ENCODE data around the gene GADD45GIP1. TPM values are rescaled to one million over a fixed set of nuclear protein-coding genes. Genes with fewer than 3 reads are reported as not detected.

GADD45GIP1 gene
- total RNA-seq, 1 experiment from 2014 or later, result 29.1 TPM

DNA sequence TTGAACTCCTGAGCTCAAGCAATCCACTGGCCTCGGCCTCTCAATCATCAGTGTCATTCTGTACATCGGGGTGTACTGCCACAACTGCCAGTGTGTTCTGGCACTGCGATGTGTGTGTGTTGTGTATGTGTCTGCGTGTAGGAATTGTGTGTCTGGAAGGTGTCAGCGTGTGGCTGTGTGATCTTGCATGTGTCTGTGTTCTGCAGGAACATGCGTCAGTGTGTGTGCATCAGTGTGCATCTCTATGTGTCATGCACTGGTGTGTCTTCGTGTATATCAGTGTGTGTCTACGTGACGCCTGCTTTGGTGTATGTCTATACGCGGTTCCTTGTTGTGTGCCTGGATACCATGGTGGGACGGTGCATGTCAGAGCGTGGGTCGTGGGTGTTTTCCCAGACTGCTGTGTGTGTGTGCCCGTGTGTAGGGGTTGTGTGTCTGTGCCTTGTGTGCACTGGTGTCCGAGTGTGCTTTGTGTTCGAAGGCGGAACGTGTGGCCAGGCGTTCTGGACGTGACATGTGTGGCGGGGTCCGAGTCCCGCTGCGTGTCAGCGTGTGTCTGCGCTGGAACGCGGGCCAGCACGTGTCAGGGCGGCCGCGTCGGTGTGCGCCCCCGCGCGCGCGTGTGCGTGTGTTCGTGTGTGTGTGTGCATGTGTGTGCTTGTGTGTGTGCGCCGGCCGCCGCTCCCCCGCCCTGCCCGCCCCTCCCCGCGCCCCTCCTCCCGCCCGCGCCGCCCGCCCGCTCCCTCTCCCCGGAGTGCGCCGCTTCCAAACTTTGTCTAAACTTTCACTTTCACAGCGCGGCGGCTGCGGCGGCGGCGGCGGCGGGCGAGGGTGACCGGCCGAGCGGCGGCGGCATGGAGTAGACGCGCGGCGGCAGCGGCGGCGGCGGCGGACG is 37.9 kb upstream of the GADD45GIP1 start, which contains the start of gene NFIX:
NFIX (plus strand) TSS at position 775 of the 895 bp plus-strand sequence. CDS start 363 bp downstream, outside the sequence.
- Histone ChIP-seq H3K36me3 (ENCODE audit: low read depth) (no peaks in the 10 kb centered on the region), H3K4me1 (replicated peaks; ENCODE audit: insufficient read depth) (peaks cover 5% of the 10 kb centered on the region; the same call in 1 of the 2 replicates), H3K27me3 (ENCODE audit: insufficient read depth, low read depth) (peaks cover 27% of the 10 kb centered on the region), H3K4me3 (peak within 1 kb of the TSS; percentile 59), H3K9me2 (ENCODE audit: insufficient read depth) (no peaks in the 10 kb centered on the region), H3K4me2 (peak within 1 kb of the TSS; percentile 80), H3K27ac (no peak within 1 kb of the TSS), H3F3A (ENCODE audit: insufficient read depth, low read depth) (peaks cover 27% of the 10 kb centered on the region; the same call in 1 of the 2 replicates), H3K9me3 (ENCODE audit: insufficient read depth, low read depth) (no peaks in the 10 kb centered on the region), H4K20me1 (ENCODE audit: insufficient read depth) (no peaks in the 10 kb centered on the region), H3K79me2 (ENCODE audit: low read depth) (no peaks in the 10 kb centered on the region), H2AFZ (peak within 1 kb of the TSS; percentile 70)
- TF ChIP-seq EZH2 (IDR thresholded peaks at IDR 0.05; ENCODE audit: low read depth), result no peak
- TF ChIP-seq, protein P1, sequence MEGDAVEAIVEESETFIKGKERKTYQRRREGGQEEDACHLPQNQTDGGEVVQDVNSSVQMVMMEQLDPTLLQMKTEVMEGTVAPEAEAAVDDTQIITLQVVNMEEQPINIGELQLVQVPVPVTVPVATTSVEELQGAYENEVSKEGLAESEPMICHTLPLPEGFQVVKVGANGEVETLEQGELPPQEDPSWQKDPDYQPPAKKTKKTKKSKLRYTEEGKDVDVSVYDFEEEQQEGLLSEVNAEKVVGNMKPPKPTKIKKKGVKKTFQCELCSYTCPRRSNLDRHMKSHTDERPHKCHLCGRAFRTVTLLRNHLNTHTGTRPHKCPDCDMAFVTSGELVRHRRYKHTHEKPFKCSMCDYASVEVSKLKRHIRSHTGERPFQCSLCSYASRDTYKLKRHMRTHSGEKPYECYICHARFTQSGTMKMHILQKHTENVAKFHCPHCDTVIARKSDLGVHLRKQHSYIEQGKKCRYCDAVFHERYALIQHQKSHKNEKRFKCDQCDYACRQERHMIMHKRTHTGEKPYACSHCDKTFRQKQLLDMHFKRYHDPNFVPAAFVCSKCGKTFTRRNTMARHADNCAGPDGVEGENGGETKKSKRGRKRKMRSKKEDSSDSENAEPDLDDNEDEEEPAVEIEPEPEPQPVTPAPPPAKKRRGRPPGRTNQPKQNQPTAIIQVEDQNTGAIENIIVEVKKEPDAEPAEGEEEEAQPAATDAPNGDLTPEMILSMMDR (conservative IDR thresholded peaks at IDR 0.05), result no peak
- ChIA-PET CTCF (no interaction called here), POLR2A (ENCODE audit: unreplicated experiment) (no interaction called here)
- DNase-seq, result peak in 1 of 2 experiments; percentile 54
- no TSS peak for BruUV-seq (replicated peaks)
- intact Hi-C loops (cut with micrococcal nuclease; ENCODE audit: unreplicated experiment), result no loop called here

DNA sequence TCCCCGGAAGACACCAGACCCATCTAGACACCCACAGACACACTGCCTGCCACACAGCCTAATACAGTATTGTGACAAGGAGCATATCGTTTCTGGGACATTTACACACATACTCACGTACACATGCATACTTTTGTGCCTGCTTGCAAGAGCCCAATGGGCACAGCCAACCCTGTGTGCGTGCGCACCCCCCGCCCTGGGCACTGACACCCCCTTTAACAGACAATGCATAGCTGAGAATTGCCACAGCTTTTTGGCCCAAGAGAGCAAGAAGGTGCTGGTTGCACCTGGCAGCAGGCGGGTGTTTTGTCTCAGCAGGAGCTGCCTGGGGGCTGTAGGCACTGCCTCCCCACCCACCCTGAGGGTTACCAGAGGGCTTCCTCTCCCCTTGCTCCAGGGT is 36.5 kb upstream of the GADD45GIP1 start:
- Histone ChIP-seq H3F3A (ENCODE audit: insufficient read depth, low read depth) (peaks cover 27% of the 10 kb centered on the region; the same call in 1 of the 2 replicates), H3K27me3 (ENCODE audit: insufficient read depth, low read depth) (peaks cover 27% of the 10 kb centered on the region), H3K4me1 (replicated peaks; ENCODE audit: insufficient read depth) (peaks cover 5% of the 10 kb centered on the region; the same call in 1 of the 2 replicates), H3K36me3 (ENCODE audit: low read depth) (no peaks in the 10 kb centered on the region), H3K4me2 (no peak overlapping the region), H2AFZ (no peak overlapping the region), H3K27ac (no peak overlapping the region), H3K9me2 (ENCODE audit: insufficient read depth) (no peaks in the 10 kb centered on the region), H4K20me1 (ENCODE audit: insufficient read depth) (no peaks in the 10 kb centered on the region), H3K9me3 (ENCODE audit: insufficient read depth, low read depth) (no peaks in the 10 kb centered on the region), H3K4me3 (no peak overlapping the region), H3K79me2 (ENCODE audit: low read depth) (no peaks in the 10 kb centered on the region)
- intact Hi-C loops (cut with micrococcal nuclease; ENCODE audit: unreplicated experiment), result no loop called here
- POLR2A ChIA-PET (ENCODE audit: unreplicated experiment), result no interaction called here
- BruUV-seq (replicated peaks), result no TSS peak
- no peak for DNase-seq
- CTCF ChIA-PET, result interaction anchor here (0.5 kb wide), 1 partner anchor 64 kb away, joined by 3 read pairs; no protein-coding TSS in a partner anchor
- TF ChIP-seq EZH2 (IDR thresholded peaks at IDR 0.05; ENCODE audit: low read depth), result no peak
- TF ChIP-seq, protein P1 (conservative IDR thresholded peaks at IDR 0.05), result no peak

DNA sequence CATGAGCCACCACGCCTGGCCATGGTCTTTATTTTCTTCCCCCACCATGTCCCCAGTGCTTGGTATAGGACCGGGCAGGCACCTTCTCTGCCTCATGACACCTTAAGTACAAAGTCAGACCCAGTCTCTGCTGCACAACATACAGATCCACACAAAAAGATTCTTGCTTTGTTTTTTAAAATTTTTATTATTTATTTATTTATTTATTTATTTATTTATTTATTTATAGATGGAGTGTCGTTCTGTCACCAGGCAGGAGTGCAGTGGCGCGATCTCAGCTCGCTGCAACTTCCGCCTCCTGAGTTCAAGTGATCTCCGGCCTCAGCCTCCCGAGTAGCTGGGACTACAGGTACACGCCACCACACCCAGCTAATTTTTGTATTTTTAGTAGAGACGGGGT is 35.7 kb upstream of the GADD45GIP1 start:
- no peaks in the 10 kb centered on the region for H3K79me2 ChIP-seq (ENCODE audit: low read depth)
- H3K9me2 ChIP-seq (ENCODE audit: insufficient read depth), result no peaks in the 10 kb centered on the region
- CTCF ChIA-PET, result interaction anchor here (0.6 kb wide), 1 partner anchor 108 kb away, joined by 17 read pairs; no protein-coding TSS in a partner anchor
- POLR2A ChIA-PET (ENCODE audit: unreplicated experiment), result no interaction called here
- no peak overlapping the region for H3K4me3 ChIP-seq
- no peaks in the 10 kb centered on the region for H3K36me3 ChIP-seq (ENCODE audit: low read depth)
- TF ChIP-seq EZH2 (IDR thresholded peaks at IDR 0.05; ENCODE audit: low read depth), result no peak
- TF ChIP-seq, protein P1 (conservative IDR thresholded peaks at IDR 0.05), result no peak
- no TSS peak for BruUV-seq (replicated peaks)
- H2AFZ ChIP-seq, result no peak overlapping the region
- H4K20me1 ChIP-seq (ENCODE audit: insufficient read depth), result no peaks in the 10 kb centered on the region
- DNase-seq, result no peak
- H3F3A ChIP-seq (ENCODE audit: insufficient read depth, low read depth), result peaks cover 24% of the 10 kb centered on the region; the same call in 1 of the 2 replicates
- intact Hi-C loops (cut with micrococcal nuclease; ENCODE audit: unreplicated experiment), result no loop called here
- no peaks in the 10 kb centered on the region for H3K9me3 ChIP-seq (ENCODE audit: insufficient read depth, low read depth)
- no peak overlapping the region for H3K4me2 ChIP-seq
- no peak overlapping the region for H3K27ac ChIP-seq
- H3K27me3 ChIP-seq (ENCODE audit: insufficient read depth, low read depth), result peaks cover 27% of the 10 kb centered on the region
- H3K4me1 ChIP-seq (replicated peaks; ENCODE audit: insufficient read depth), result peaks cover 5% of the 10 kb centered on the region; the same call in 1 of the 2 replicates

Data from PC-9 (cell line).